AG09319 (cell line): ENCODE results near the gene FKBP8.

Experiments used
- DNase-seq: peaks from one replicate; pipeline ENCODE4 v3.0.0-alpha.2; 2010; ENCODE audit warnings: low read depth; ENCODE audit errors: extremely low read depth
- TF ChIP-seq, protein P1 (sequence below): IDR thresholded peaks from 2 replicates; pipeline ENCODE4 v1.5.1; 2011; ENCODE audit warnings: low read depth, mild to moderate bottlenecking, inconsistent platforms, low read length, moderate library complexity

FKBP8 gene

DNA sequence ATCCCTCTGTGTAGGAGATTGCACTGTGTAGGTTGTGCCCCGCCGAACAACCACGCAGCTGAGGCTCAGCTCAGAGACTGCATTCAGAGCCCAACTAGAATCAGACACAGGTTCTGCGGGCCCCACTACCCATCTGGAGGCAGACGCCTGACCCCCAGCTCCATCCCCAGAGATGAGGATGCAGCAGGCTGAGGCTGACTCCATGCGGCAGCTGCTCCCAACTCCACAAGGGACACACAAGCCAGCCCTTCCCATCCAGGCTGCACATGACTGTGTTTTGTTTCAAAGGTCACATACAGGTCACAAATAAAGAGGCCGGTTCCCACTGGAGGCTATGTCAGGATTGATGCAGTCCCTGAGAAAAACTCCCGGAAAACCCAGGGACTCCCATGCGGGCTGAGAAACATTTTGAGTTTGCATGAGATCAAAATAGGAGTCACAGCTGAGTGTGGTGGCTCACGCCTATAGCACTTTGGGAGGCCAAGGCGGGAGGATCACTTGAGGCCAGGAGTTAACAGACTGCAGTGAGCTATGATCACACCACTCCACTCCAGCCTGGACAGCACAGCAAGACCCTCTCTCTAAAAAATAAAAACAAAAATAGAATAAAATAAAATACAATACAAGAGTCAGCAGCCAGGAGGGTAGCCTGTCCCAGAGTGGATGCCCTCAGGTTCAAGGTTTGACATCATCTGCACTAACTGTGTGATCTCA lies 35.5 kb downstream of the FKBP8 start:
- DNase-seq: no peak
- TF ChIP-seq, protein P1, sequence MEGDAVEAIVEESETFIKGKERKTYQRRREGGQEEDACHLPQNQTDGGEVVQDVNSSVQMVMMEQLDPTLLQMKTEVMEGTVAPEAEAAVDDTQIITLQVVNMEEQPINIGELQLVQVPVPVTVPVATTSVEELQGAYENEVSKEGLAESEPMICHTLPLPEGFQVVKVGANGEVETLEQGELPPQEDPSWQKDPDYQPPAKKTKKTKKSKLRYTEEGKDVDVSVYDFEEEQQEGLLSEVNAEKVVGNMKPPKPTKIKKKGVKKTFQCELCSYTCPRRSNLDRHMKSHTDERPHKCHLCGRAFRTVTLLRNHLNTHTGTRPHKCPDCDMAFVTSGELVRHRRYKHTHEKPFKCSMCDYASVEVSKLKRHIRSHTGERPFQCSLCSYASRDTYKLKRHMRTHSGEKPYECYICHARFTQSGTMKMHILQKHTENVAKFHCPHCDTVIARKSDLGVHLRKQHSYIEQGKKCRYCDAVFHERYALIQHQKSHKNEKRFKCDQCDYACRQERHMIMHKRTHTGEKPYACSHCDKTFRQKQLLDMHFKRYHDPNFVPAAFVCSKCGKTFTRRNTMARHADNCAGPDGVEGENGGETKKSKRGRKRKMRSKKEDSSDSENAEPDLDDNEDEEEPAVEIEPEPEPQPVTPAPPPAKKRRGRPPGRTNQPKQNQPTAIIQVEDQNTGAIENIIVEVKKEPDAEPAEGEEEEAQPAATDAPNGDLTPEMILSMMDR: no peak

GRCh38 chr19:18507021-18507726 lies 36.2 kb downstream of the FKBP8 start:
- TF ChIP-seq, protein P1: no peak
- DNase-seq: no peak

GRCh38 chr19:18506101-18506930 lies 37.1 kb downstream of the FKBP8 start:
- TF ChIP-seq, protein P1: no peak
- no peak for DNase-seq

DNA sequence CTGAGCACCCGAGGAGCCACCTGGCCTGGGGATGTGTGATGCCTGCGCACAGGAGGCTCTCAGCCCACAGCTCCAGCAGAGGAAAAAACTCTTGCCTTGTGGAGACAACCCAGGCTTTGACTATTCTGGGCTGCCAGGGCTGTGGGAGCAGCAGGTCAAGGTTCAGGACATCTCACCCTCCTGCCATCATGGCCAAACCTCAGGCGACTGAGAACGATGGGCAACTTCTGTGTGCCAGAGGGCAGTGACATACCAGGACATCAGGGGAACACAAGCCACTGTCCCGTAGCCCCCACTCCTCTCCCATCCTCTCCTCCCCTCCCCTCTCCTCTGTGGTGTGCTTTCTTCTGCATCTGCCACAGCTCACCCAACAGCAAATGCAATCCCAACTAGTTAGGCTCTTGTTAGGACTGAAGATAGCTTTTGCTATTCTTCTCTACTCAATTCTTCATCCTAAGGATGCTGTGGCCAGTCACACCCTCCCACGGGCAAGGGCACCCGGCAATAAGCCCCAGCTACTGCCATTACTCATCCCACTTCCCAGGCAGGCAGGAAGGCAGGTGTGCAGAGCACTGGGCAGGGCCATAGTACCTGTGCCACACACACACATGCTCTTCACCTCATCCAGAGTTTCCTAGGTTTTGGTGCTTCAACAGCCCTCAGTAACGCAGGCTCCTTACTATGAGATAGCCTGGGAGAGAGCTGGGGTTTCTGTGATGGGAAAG lies 38.3 kb downstream of the FKBP8 start:
- TF ChIP-seq, protein P1: no peak
- no peak for DNase-seq

DNA sequence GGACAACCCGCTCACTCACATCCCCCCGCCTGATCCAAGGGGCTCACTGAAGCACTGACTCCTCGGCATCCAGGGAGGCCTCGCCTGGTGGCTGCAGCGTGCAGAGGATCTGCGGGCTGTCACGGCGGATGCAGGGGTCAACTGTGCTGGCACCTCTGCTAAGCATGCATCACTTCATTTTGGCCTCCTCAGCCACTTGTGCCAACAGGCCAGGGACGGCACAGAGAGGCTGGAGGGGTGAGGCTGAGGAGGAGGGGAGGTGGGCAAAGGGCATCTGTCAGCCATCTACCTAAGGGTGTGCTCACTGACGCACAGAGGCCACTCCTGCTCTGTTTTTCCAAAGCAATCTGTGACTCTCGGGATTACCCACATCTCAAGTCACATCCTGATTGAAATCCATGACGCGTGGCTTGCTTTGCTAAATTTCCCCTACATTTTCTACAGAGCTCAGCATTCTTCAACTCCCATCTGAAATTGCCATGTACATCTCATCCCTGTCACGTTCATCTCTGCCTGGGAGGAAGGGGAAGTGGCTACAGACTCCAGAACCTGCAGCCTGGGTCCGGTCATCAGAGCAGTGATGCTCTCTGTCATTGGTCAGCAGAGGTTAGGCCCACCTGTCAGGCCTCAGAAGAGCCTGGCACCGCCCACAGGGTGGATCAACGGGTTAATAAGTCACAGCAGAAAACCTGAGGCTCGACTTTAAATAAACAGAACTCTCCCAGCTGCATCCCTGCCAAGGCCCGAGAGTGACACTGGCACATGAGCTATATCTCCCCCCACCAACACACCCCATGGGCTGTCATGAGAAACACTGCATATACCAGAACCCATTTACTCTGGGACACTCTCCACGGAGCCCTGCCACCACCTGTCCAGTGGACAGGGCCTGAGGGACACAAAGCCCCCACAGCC lies 39.1 kb downstream of the FKBP8 start:
- no peak for DNase-seq
- TF ChIP-seq, protein P1: no peak

DNA sequence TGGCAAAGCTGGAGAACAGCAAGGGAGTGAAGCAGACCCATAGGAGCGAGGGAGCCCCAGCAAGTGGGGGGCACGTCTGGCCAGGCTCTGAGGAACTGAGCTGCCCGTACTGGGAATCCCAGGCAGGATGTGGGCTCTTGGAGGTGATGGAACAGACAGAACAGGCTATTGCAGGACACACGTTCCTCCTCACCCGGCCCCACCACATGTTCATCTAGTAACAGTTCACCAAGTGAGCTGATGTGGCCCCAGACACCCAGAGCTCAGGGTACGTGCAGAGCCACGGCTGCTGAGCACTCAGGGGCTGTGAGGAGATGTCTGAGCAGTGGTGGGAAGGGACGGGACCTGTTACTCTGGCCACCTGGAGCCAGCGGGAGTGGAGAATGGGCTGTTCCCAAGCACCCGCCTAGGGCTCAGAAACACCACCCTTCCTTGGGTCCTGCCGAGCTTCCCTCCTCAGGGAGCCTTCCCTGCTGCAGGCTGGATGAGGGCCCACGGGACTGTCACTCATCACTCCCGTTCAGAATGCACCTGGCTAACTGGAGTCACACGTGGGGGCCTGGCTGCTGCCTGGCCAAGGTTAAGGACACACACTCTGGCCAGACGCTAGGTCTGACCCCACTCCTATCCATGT lies 39.9 kb downstream of the FKBP8 start:
- no peak for DNase-seq
- TF ChIP-seq, protein P1: no peak
